ENCODE measurements around the gene PTPN2. TPM values are rescaled to one million over a fixed set of nuclear protein-coding genes. Genes with fewer than 3 reads are reported as not detected.
A peak's percentile ranks its signal among the peaks of the same experiment; 100 is the strongest.

PTPN2 gene
- total and polyA plus RNA-seq, 2 experiments from 2014 or later = 49.9 to 65.5 TPM

GRCh38 chr18:12777500-12777944 is 106.5 kb downstream of the PTPN2 start:
- Histone ChIP-seq H3F3A (replicated peaks; ENCODE audit: low read depth) (no peaks in the 10 kb centered on the region), H2AFZ (peak overlapping the region; percentile 98), H3K36me3 (ENCODE audit: insufficient read depth) (no peaks in the 10 kb centered on the region), H3K79me2 (replicated peaks; ENCODE audit: insufficient read depth) (no peaks in the 10 kb centered on the region), H3K4me2 (peak overlapping the region; percentile 88), H3K4me1 (ENCODE audit: insufficient read depth) (no peaks in the 10 kb centered on the region), H3K27me3 (ENCODE audit: insufficient read depth) (peaks cover 48% of the 10 kb centered on the region), H3K4me3 (peak overlapping the region; percentile 72), H3K27ac (ENCODE audit: low read depth) (no peak overlapping the region), H3K9me2 (ENCODE audit: insufficient read depth) (0 out of 2 replicates have a peak, but pooled peaks cover 5% of the 10 kb centered on the region), H4K20me1 (replicated peaks; ENCODE audit: insufficient read depth) (no peaks in the 10 kb centered on the region)
- Mint-ChIP-seq H3K27me3 (ENCODE audit: insufficient read depth, low read depth, poor library complexity) (peaks cover 15% of the 10 kb centered on the region), H3K4me3 (peak overlapping the region; percentile 41; the same call in 2 of the 3 replicates), H3K27ac (no peak overlapping the region), H3K4me1 (no peaks in the 10 kb centered on the region), H3K36me3 (ENCODE audit: low read depth) (peaks cover 4% of the 10 kb centered on the region; the same call in 2 of the 3 replicates), H3K9me3 (peaks cover 6% of the 10 kb centered on the region; the same call in 2 of the 3 replicates)
- DNase-seq (ENCODE audit: low spot score) (no peak), ATAC-seq (peak; percentile 75)
- TF ChIP-seq ZNF462 (CRISPR knock-in tag; IDR thresholded peaks at IDR 0.05) (no peak), POLR2AphosphoS5 (IDR thresholded peaks at IDR 0.05; ENCODE audit: low read depth) (peak; percentile 25; the same call in 1 of the 2 replicates), ZNF114 (CRISPR knock-in tag; IDR thresholded peaks at IDR 0.05) (no peak)

GRCh38 chr18:12776821-12777471 is 107.1 kb downstream of the PTPN2 start:
- no peak overlapping the region for H3K27ac Mint-ChIP-seq
- peak overlapping the region; percentile 41; the same call in 2 of the 3 replicates for H3K4me3 Mint-ChIP-seq
- Histone ChIP-seq H3K79me2 (replicated peaks; ENCODE audit: insufficient read depth) (no peaks in the 10 kb centered on the region), H3F3A (replicated peaks; ENCODE audit: low read depth) (no peaks in the 10 kb centered on the region), H3K4me2 (peak overlapping the region; percentile 88), H3K4me1 (ENCODE audit: insufficient read depth) (no peaks in the 10 kb centered on the region), H3K36me3 (ENCODE audit: insufficient read depth) (no peaks in the 10 kb centered on the region), H3K9me2 (ENCODE audit: insufficient read depth) (0 out of 2 replicates have a peak, but pooled peaks cover 5% of the 10 kb centered on the region), H3K4me3 (peak overlapping the region; percentile 72), H3K27ac (ENCODE audit: low read depth) (no peak overlapping the region), H2AFZ (peak overlapping the region; percentile 98), H4K20me1 (replicated peaks; ENCODE audit: insufficient read depth) (no peaks in the 10 kb centered on the region), H3K27me3 (ENCODE audit: insufficient read depth) (peaks cover 48% of the 10 kb centered on the region)
- H3K36me3 Mint-ChIP-seq (ENCODE audit: low read depth) = peaks cover 4% of the 10 kb centered on the region; the same call in 2 of the 3 replicates
- no peaks in the 10 kb centered on the region for H3K4me1 Mint-ChIP-seq
- ATAC-seq = peak; percentile 76
- peaks cover 11% of the 10 kb centered on the region for H3K27me3 Mint-ChIP-seq (ENCODE audit: insufficient read depth, low read depth, poor library complexity)
- DNase-seq (ENCODE audit: low spot score) = peak; percentile 78
- peaks cover 6% of the 10 kb centered on the region; the same call in 2 of the 3 replicates for H3K9me3 Mint-ChIP-seq
- TF ChIP-seq CTCF (conservative IDR thresholded peaks at IDR 0.05; ENCODE audit: low read depth in 2 of 2) (no peak), CREB1 (CRISPR knock-in tag; IDR thresholded peaks at IDR 0.05; ENCODE audit: low read depth) (no peak), ZNF331 (CRISPR knock-in tag; IDR thresholded peaks at IDR 0.05; ENCODE audit: low read depth) (no peak), NANOG (IDR thresholded peaks at IDR 0.05; ENCODE audit: borderline replicate concordance) (no peak), ETS1 (IDR thresholded peaks at IDR 0.05) (no peak)

Data from GM23338 (cell line).